SU-DHL-6 (cell line): ENCODE measurements around the gene PKD1.

Experiments used
- H2AFZ ChIP-seq: fragments of 200-600 bp; sonication (generic); 2 replicates; pipeline ENCODE4 v1.6.1; 2014; ENCODE audit warnings: low read depth, mild to moderate bottlenecking, moderate library complexity, mixed read lengths, antibody characterized with exemption, low read length; ENCODE audit not compliant: severe bottlenecking
- H3F3A ChIP-seq: fragments of 200-600 bp; shearing (Covaris generic); 2 replicates; pipeline ENCODE4 v1.6.0; 2016; ENCODE audit warnings: antibody characterized with exemption, mild to moderate bottlenecking; ENCODE audit not compliant: insufficient read depth
- H3K27ac ChIP-seq: fragments of 200-600 bp; sonication (generic); 2 replicates; pipeline ENCODE4 v1.5.1; 2016; ENCODE audit warnings: low read depth, mild to moderate bottlenecking, low read length, moderate library complexity, mixed read lengths
- H3K27me3 ChIP-seq: fragments of 200-600 bp; sonication (generic), shearing (Covaris generic); 2 replicates; pipeline ENCODE4 v1.6.0; 2014; ENCODE audit warnings: mild to moderate bottlenecking, low read length
- H3K36me3 ChIP-seq: fragments of 200-600 bp; sonication (generic); 2 replicates; pipeline ENCODE4 v1.6.1; 2014; ENCODE audit warnings: mild to moderate bottlenecking, low read length, mixed read lengths
- H3K4me2 ChIP-seq: fragments of 300-600, 200-600 bp; shearing (Covaris generic), sonication (generic); 2 replicates; pipeline ENCODE4 v1.6.0; 2014; ENCODE audit warnings: low read length, low read depth, mild to moderate bottlenecking; ENCODE audit not compliant: poor library complexity, severe bottlenecking
- H3K4me3 ChIP-seq: fragments of 200-600 bp; sonication (generic); 2 replicates; pipeline ENCODE4 v1.5.1; 2014; ENCODE audit warnings: antibody characterized with exemption, low read length, mild to moderate bottlenecking, mixed read lengths; ENCODE audit not compliant: insufficient read depth, poor library complexity, severe bottlenecking
- H3K79me2 ChIP-seq: fragments of 200-600 bp; sonication (generic); 2 replicates; pipeline ENCODE4 v1.6.1; 2014; ENCODE audit warnings: mild to moderate bottlenecking, low read length, moderate library complexity; ENCODE audit not compliant: insufficient read depth
- H3K9ac ChIP-seq: fragments of 200-600 bp; sonication (generic); 2 replicates; pipeline ENCODE4 v1.7.0; 2014; ENCODE audit warnings: mild to moderate bottlenecking, low read length
- H3K9me2 ChIP-seq: fragments of 200-600 bp; sonication (generic); replicated peaks from 2 replicates; pipeline ENCODE4 v1.6.1; 2014; ENCODE audit warnings: low read length; ENCODE audit not compliant: insufficient read depth
- H3K9me3 ChIP-seq: fragments of 200-600 bp; sonication (generic); 2 replicates; pipeline ENCODE4 v1.6.1; 2014; ENCODE audit warnings: low read length, mixed read lengths; ENCODE audit not compliant: insufficient read depth
- H4K20me1 ChIP-seq: fragments of 200-600 bp; sonication (generic); 2 replicates; pipeline ENCODE4 v1.6.1; 2014; ENCODE audit warnings: low read depth, mild to moderate bottlenecking, antibody characterized with exemption, low read length, moderate library complexity, mixed read lengths
- CTCF ChIP-seq: fragments of 200-600 bp; sonication (generic); IDR thresholded peaks from one replicate; pipeline ENCODE4 v1.5.1; 2017; ENCODE audit warnings: antibody characterized with exemption, mild to moderate bottlenecking, low read length, moderate library complexity; ENCODE audit not compliant: insufficient read depth, poor library complexity, severe bottlenecking
- EZH2phosphoT487 ChIP-seq: fragments of 200-600 bp; sonication (generic), shearing (Covaris generic); conservative IDR thresholded peaks from 2 replicates; pipeline ENCODE4 v1.6.1; 2018; ENCODE audit warnings: mild to moderate bottlenecking, antibody characterized with exemption, low read length, moderate library complexity, mixed read lengths

PKD1 gene

GRCh38 chr16:2152695-2153506 is 17.2 kb upstream of the PKD1 start:
- no peak overlapping the region for H2AFZ ChIP-seq
- H3K4me3 ChIP-seq: peak overlapping the region; percentile 100
- peaks cover 41% of the 10 kb centered on the region for H3K79me2 ChIP-seq
- peak overlapping the region; percentile 72 for H3K27ac ChIP-seq
- peak overlapping the region; percentile 100 for H3K9ac ChIP-seq
- H3K9me3 ChIP-seq: no peaks in the 10 kb centered on the region
- no peaks in the 10 kb centered on the region for H3K27me3 ChIP-seq
- peaks cover 25% of the 10 kb centered on the region for H3K36me3 ChIP-seq
- peaks cover 9% of the 10 kb centered on the region; the same call in 1 of the 2 replicates for H4K20me1 ChIP-seq
- peak overlapping the region; percentile 79 for H3K4me2 ChIP-seq
- no peak for TF ChIP-seq CTCF
- no peak for TF ChIP-seq EZH2phosphoT487
- no peaks in the 10 kb centered on the region for H3K9me2 ChIP-seq
- H3F3A ChIP-seq: peaks cover 58% of the 10 kb centered on the region

DNA sequence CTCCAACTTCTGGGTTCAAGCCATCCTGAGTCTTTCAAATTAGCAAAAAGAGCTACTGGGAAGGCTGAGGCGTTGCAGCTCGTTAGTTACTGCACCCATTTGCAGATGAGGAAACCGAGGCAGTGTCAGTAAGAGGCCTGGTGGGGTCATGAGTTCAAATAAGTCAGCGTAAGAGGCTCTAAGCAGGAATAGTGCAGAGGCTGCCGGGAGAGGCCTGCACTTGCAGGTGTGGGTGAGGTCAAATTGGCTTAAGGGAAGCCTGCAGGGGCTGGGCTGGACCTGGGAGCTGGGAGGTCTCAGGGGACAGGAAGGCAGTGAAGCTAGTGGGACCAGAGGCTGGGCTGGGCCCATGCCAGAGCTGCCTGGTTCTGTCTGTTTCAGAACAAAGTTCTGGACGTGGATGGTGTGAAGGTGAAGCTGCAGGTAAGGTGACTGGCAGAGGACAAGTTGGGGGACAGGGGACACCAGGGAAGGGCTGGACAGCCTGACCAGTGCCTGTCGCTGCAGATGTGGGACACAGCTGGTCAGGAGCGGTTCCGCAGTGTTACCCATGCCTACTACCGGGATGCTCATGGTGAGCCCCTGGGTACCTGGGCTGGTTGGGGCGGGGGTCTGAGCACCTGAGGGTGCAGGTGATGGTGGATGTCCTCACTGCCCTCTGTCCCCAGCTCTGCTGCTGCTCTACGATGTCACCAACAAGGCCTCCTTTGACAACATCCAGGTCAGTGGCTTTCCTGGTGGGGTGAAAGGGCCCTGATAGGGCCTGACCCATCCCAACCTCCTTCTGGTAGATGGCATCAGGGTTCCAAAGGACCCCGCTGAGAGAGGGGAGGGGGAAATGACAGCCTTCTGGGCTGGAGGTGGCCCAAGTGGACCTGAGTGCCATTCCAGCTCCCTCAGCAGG is 15.7 kb upstream of the PKD1 start:
- Histone ChIP-seq H4K20me1 (peaks cover 9% of the 10 kb centered on the region; the same call in 1 of the 2 replicates), H3K9me2 (no peaks in the 10 kb centered on the region), H3K4me3 (no peak overlapping the region), H3K36me3 (peaks cover 25% of the 10 kb centered on the region), H3K4me2 (peak overlapping the region; percentile 79), H3K9ac (peak overlapping the region; percentile 100), H3K27me3 (no peaks in the 10 kb centered on the region), H3F3A (peaks cover 64% of the 10 kb centered on the region), H3K9me3 (no peaks in the 10 kb centered on the region), H2AFZ (no peak overlapping the region), H3K79me2 (peaks cover 27% of the 10 kb centered on the region), H3K27ac (peak overlapping the region; percentile 30)
- TF ChIP-seq EZH2phosphoT487 (no peak), CTCF (no peak)

DNA sequence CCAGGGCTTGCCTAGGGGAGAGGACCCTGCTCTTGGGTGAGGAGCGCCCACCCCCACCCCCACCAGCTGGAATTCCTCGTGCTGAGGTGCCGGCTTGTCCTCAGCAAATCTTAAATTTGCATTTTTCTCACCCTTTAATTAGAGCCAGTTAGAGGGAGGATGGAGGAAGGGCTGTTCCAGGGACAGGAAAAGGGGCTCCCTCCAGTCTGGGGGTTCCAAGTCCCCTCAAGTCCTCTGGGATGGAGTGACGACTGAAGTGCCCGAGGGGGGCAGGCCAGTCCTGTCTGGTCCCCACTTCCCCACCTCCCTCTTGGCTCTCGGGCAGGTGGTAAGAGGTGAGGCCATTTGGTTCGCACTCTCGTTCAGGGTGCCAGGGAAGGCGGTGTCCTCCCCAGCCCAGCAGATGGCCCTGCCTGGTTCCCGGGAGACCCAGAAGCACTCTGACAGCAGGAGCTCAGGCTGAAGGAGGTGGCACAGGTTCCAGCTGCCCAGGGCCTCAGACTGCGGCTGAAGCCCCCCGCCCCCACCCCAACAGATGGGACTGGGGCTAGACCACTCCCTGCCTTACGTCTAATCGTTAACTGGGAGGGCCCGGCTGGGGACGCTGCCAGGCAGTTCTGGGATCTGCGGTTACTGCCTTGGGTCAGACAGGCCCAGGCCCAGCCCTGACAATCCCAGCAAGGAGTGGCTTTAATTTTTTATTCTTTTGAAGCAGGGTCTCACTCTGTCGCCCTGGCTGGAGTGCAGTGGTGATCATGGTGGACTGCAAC is 14.9 kb upstream of the PKD1 start:
- peaks cover 21% of the 10 kb centered on the region for H3K79me2 ChIP-seq
- H3K27ac ChIP-seq: peak overlapping the region; percentile 30
- H3K9me2 ChIP-seq: no peaks in the 10 kb centered on the region
- H3K9ac ChIP-seq: peak overlapping the region; percentile 31; the same call in 1 of the 2 replicates
- H2AFZ ChIP-seq: no peak overlapping the region
- H3K4me3 ChIP-seq: no peak overlapping the region
- peaks cover 9% of the 10 kb centered on the region; the same call in 1 of the 2 replicates for H4K20me1 ChIP-seq
- no peak for TF ChIP-seq EZH2phosphoT487
- no peak for TF ChIP-seq CTCF
- no peaks in the 10 kb centered on the region for H3K9me3 ChIP-seq
- H3K36me3 ChIP-seq: peaks cover 25% of the 10 kb centered on the region
- H3F3A ChIP-seq: peaks cover 64% of the 10 kb centered on the region
- no peaks in the 10 kb centered on the region for H3K27me3 ChIP-seq
- H3K4me2 ChIP-seq: peak overlapping the region; percentile 79
